Sigmoid colon (tissue), 4 donors: ENCODE data around the gene SLC23A3.

Source experiments
- CTCF ChIP-seq, 4 experiments: fragments of 450-650 bp in 3 of 4; fragments of 200-600 bp in 1 of 4; IDR thresholded peaks; one replicate each; pipeline ENCODE4 v1.5.1; 2016 to 2019; ENCODE audit warnings: antibody characterized with exemption in 4 of 4, mild to moderate bottlenecking in 3 of 4, moderate library complexity in 2 of 4
- POLR2AphosphoS5 ChIP-seq, 4 donors: sonication (generic); formaldehyde crosslinking; IDR thresholded peaks; one replicate each; pipeline ENCODE4 v1.6.1; 2017; ENCODE audit warnings: antibody characterized with exemption in 4 of 4

DNA sequence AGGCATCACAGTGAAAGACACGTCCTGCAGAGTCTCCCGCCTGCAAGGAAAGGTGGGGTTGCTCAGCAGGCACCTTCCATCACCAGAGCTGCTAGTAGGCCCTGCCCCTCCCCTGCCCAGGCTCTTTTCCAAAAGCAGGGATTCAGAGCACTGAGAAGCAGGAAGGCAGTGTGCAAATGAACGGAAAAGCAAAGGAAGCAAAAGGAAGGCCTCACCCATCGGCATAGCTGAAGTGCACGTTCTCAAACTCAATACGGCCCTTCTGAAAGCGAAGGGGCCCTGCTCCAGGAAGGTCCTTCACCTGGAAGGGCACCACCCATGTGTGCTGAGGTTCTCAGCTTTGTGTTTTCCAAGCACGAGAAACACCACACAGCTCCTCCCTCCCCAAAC lies 43.2 kb upstream of the SLC23A3 start:
- TF ChIP-seq CTCF (IDR thresholded peaks at IDR 0.05): no peak
- no peak for TF ChIP-seq POLR2AphosphoS5 (IDR thresholded peaks at IDR 0.05)
